GM21515 (cell line): ENCODE data around the gene KCNA5.
A peak's percentile ranks its signal among the peaks of the same experiment; 100 is the strongest.

Source experiments
- ATAC-seq: cut with Tn5 transposase; IDR thresholded peaks from one replicate; pipeline ENCODE4 v1.9.1; 2021; ENCODE audit not compliant: unreplicated experiment

KCNA5 gene

GRCh38 chr12:5043589-5044419 lies at the start of gene KCNA5:
KCNA5 (plus strand) TSS chr12:5043879; CDS start chr12:5044148, 269 bp downstream.
- ATAC-seq: no peak

- ATAC-seq: no peak
Observed at GRCh38 chr12:4994622-4995021, 49.1 kb upstream of the KCNA5 start.

- ATAC-seq: no peak
Observed at GRCh38 chr12:4996714-4997113, 47.0 kb upstream of the KCNA5 start.

- no peak for ATAC-seq
Observed at GRCh38 chr12:4997939-4998338, 45.7 kb upstream of the KCNA5 start.

GRCh38 chr12:5000204-5000603 lies 43.5 kb upstream of the KCNA5 start:
- ATAC-seq: no peak

- ATAC-seq: no peak
Observed at GRCh38 chr12:5000658-5001385, 42.9 kb upstream of the KCNA5 start.

- peak; percentile 63 for ATAC-seq
Observed at GRCh38 chr12:5003025-5003666, 40.5 kb upstream of the KCNA5 start.

- no peak for ATAC-seq
Observed at GRCh38 chr12:5008661-5009060, 35.0 kb upstream of the KCNA5 start.

- no peak for ATAC-seq
Observed at GRCh38 chr12:5010151-5010550, 33.5 kb upstream of the KCNA5 start.

GRCh38 chr12:5012337-5012736 lies 31.3 kb upstream of the KCNA5 start:
- no peak for ATAC-seq

- no peak for ATAC-seq
Observed at GRCh38 chr12:5013266-5013730, 30.4 kb upstream of the KCNA5 start.

GRCh38 chr12:5014269-5014668 lies 29.4 kb upstream of the KCNA5 start:
- no peak for ATAC-seq

GRCh38 chr12:5015711-5016492 lies 27.8 kb upstream of the KCNA5 start:
- ATAC-seq: no peak

GRCh38 chr12:5016526-5016925 lies 27.2 kb upstream of the KCNA5 start:
- no peak for ATAC-seq

- no peak for ATAC-seq
Observed at GRCh38 chr12:5017638-5018348, 25.9 kb upstream of the KCNA5 start.

- no peak for ATAC-seq
Observed at GRCh38 chr12:5018677-5019076, 25.0 kb upstream of the KCNA5 start.

GRCh38 chr12:5022025-5022424 lies 21.7 kb upstream of the KCNA5 start:
- no peak for ATAC-seq

GRCh38 chr12:5022465-5023061 lies 21.1 kb upstream of the KCNA5 start:
- no peak for ATAC-seq

GRCh38 chr12:5023842-5024241 lies 19.8 kb upstream of the KCNA5 start:
- no peak for ATAC-seq
